AG04450 (cell line): ENCODE results near the gene COLEC12. TPM values are rescaled to one million over a fixed set of nuclear protein-coding genes. Genes with fewer than 3 reads are reported as not detected.

ENCODE experiments used
- CTCF ChIA-PET: fragments of 300-600, 350-600 bp; formaldehyde crosslinking; extraction: SDS; loops from one replicate; lab custom pipeline; 2022; ENCODE audit warnings: antibody characterized with exemption, inconsistent platforms; lab: Charles Lee
- POLR2A ChIA-PET: fragments of 350-600 bp; formaldehyde crosslinking; extraction: SDS; loops from one replicate; lab custom pipeline; 2021; ENCODE audit warnings: antibody characterized with exemption, inconsistent platforms; lab: Yijun Ruan, JAX
- DNase-seq: peaks from one replicate; pipeline ENCODE4 v3.0.0-alpha.2; 2011; ENCODE audit warnings: low read depth, low spot score
- H3K27ac ChIP-seq: one replicate; pipeline ENCODE4 v1.5.1; 2012; ENCODE audit warnings: low read depth, low read length, control low read depth
- H3K27me3 ChIP-seq: one replicate; pipeline ENCODE4 v1.6.0; 2012; ENCODE audit warnings: low read length; ENCODE audit not compliant: control insufficient read depth, insufficient read depth
- H3K4me3 ChIP-seq: 2 replicates; pipeline ENCODE4 v1.5.1; 2011; ENCODE audit warnings: mild to moderate bottlenecking, low read depth, low read length, control low read depth
- H3K9me3 ChIP-seq: 2 replicates; pipeline ENCODE4 v1.5.1; 2012; ENCODE audit warnings: low read length; ENCODE audit not compliant: control insufficient read depth, insufficient read depth
- CTCF ChIP-seq: IDR thresholded peaks from 2 replicates; pipeline ENCODE4 v1.5.1; 2011; ENCODE audit warnings: low read depth, low read length, control low read depth, inconsistent platforms
- polyA plus RNA-seq: library from polyadenylated mRNA; depleted of rRNA; stranded (reverse); fragments of >200 nt; gene quantifications from 2 replicates; pipeline ENCODE4 v1.2.3, GENCODE V29; 2011

COLEC12 gene
- polyA plus RNA-seq, 1 experiment, result 10.9 TPM

- ChIA-PET CTCF (no interaction called here), POLR2A (no interaction called here)
- no peak for TF ChIP-seq CTCF
- no peak for DNase-seq
- Histone ChIP-seq H3K27me3 (peaks cover 31% of the 10 kb centered on the region), H3K27ac (no peak overlapping the region), H3K4me3 (no peak overlapping the region), H3K9me3 (no peaks in the 10 kb centered on the region)
These were observed 177.3 kb downstream of the COLEC12 start for GRCh38 chr18:323253-323622.

GRCh38 chr18:321865-322467 is 178.5 kb downstream of the COLEC12 start:
- ChIA-PET CTCF (no interaction called here), POLR2A (no interaction called here)
- H3K9me3 ChIP-seq, result no peaks in the 10 kb centered on the region
- H3K27ac ChIP-seq, result no peak overlapping the region
- H3K4me3 ChIP-seq, result no peak overlapping the region
- peaks cover 23% of the 10 kb centered on the region for H3K27me3 ChIP-seq
- no peak for DNase-seq
- no peak for TF ChIP-seq CTCF

- Histone ChIP-seq H3K27ac (no peak overlapping the region), H3K9me3 (no peaks in the 10 kb centered on the region), H3K27me3 (peaks cover 24% of the 10 kb centered on the region), H3K4me3 (no peak overlapping the region)
- ChIA-PET POLR2A (no interaction called here), CTCF (no interaction called here)
- DNase-seq, result no peak
- no peak for TF ChIP-seq CTCF
These were observed 180.3 kb downstream of the COLEC12 start for GRCh38 chr18:320155-320554.

GRCh38 chr18:319720-320119 is 180.8 kb downstream of the COLEC12 start:
- no peak for DNase-seq
- Histone ChIP-seq H3K4me3 (no peak overlapping the region), H3K27ac (no peak overlapping the region), H3K27me3 (peaks cover 22% of the 10 kb centered on the region), H3K9me3 (no peaks in the 10 kb centered on the region)
- ChIA-PET POLR2A (no interaction called here), CTCF (interaction anchor here (0.6 kb wide), 1 partner anchor 65 kb away, joined by 3 read pairs; no protein-coding TSS in a partner anchor)
- TF ChIP-seq CTCF, result no peak

GRCh38 chr18:318791-319291 is 181.7 kb downstream of the COLEC12 start:
- no peak for TF ChIP-seq CTCF
- Histone ChIP-seq H3K27ac (no peak overlapping the region), H3K9me3 (no peaks in the 10 kb centered on the region), H3K4me3 (no peak overlapping the region), H3K27me3 (peaks cover 24% of the 10 kb centered on the region)
- POLR2A ChIA-PET, result no interaction called here
- no peak for DNase-seq
- CTCF ChIA-PET, result no interaction called here
